Activated T-cell treated with anti-CD3 and anti-CD28 coated beads, Interleukin-2, amount 50 U/mL, for 72 hours (primary cell): ENCODE data around the gene NOP10. TPM values are rescaled to one million over a fixed set of nuclear protein-coding genes. Genes with fewer than 3 reads are reported as not detected.

Experiments used
- ATAC-seq, 2 donors: fragments of 150-1000 bp; cut with Tn5 transposase; replicated peaks in 1 of 2; 2 replicates each; pipeline ENCODE4 v1.10.0; 2021; ENCODE audit warnings: moderate library complexity in 2 of 2, mild to moderate bottlenecking in 1 of 2
- DNase-seq, 2 donors: peaks; one replicate each; pipeline ENCODE4 v3.0.0; 2021 to 2022; ENCODE audit warnings: mixed read lengths in 1 of 2
- H3K27ac Mint-ChIP-seq: one replicate; pipeline ENCODE4 v1.8.0; 2022; ENCODE audit warnings: mild to moderate bottlenecking, moderate library complexity, mixed read lengths
- H3K27me3 Mint-ChIP-seq: one replicate; pipeline ENCODE4 v1.8.0; 2022; ENCODE audit warnings: low read depth, mixed read lengths
- H3K36me3 Mint-ChIP-seq, 2 donors: one replicate each; pipeline ENCODE4 v1.8.0; 2022; ENCODE audit warnings: mixed read lengths in 2 of 2, mild to moderate bottlenecking in 1 of 2; ENCODE audit not compliant: insufficient read depth in 2 of 2
- H3K4me1 Mint-ChIP-seq: one replicate; pipeline ENCODE4 v1.8.0; 2022; ENCODE audit warnings: low read depth, mixed read lengths
- H3K4me3 Mint-ChIP-seq, 2 donors: one replicate each; pipeline ENCODE4 v1.8.0; 2022; ENCODE audit warnings: mild to moderate bottlenecking in 2 of 2, mixed read lengths in 2 of 2, moderate library complexity in 2 of 2
- H3K9me3 Mint-ChIP-seq, 2 donors: one replicate each; pipeline ENCODE4 v1.8.0; 2022; ENCODE audit warnings: mixed read lengths in 2 of 2
- total RNA-seq, 2 donors: library from RNA; stranded (reverse); gene quantifications; one replicate each; pipeline ENCODE4 v1.2.3, GENCODE V29; 2022

The NOP10 gene
- total RNA-seq, 2 donors from 2014 or later, result 126 to 158 TPM

GRCh38 chr15:34311563-34311962, 31.4 kb downstream of the NOP10 start:
- H3K4me1 Mint-ChIP-seq, result peaks cover 55% of the 10 kb centered on the region
- no peaks in the 10 kb centered on the region for H3K9me3 Mint-ChIP-seq
- no peak for ATAC-seq
- DNase-seq, result no peak
- no peak overlapping the region for H3K4me3 Mint-ChIP-seq
- peaks cover 6 to 13% of the 10 kb centered on the region in 2 donors for H3K36me3 Mint-ChIP-seq
- H3K27me3 Mint-ChIP-seq, result no peaks in the 10 kb centered on the region
- no peak overlapping the region for H3K27ac Mint-ChIP-seq

- peaks cover 35% of the 10 kb centered on the region for H3K4me1 Mint-ChIP-seq
- H3K9me3 Mint-ChIP-seq, result no peaks in the 10 kb centered on the region
- no peaks in the 10 kb centered on the region for H3K27me3 Mint-ChIP-seq
- ATAC-seq (no peak), DNase-seq (no peak)
- no peak overlapping the region for H3K4me3 Mint-ChIP-seq
- peaks cover 2 to 4% of the 10 kb centered on the region in 2 donors for H3K36me3 Mint-ChIP-seq
- H3K27ac Mint-ChIP-seq, result no peak overlapping the region
Measured at GRCh38 chr15:34304613-34305012, 38.3 kb downstream of the NOP10 start.

GRCh38 chr15:34301058-34301457, 41.9 kb downstream of the NOP10 start:
- no peak for DNase-seq

GRCh38 chr15:34297059-34297458, 45.9 kb downstream of the NOP10 start:
- Mint-ChIP-seq H3K4me1 (peaks cover 18% of the 10 kb centered on the region), H3K4me3 (no peak overlapping the region), H3K27ac (no peak overlapping the region), H3K36me3 (peaks cover 0 to 2% of the 10 kb centered on the region in 2 donors), H3K27me3 (no peaks in the 10 kb centered on the region), H3K9me3 (no peaks in the 10 kb centered on the region)
- ATAC-seq (no peak), DNase-seq (no peak)

More at GRCh38 chr15:34301058-34301457, 41.9 kb downstream of the NOP10 start:
- Mint-ChIP-seq H3K4me3 (no peak overlapping the region), H3K4me1 (peaks cover 31% of the 10 kb centered on the region), H3K9me3 (no peaks in the 10 kb centered on the region), H3K27ac (no peak overlapping the region), H3K27me3 (no peaks in the 10 kb centered on the region), H3K36me3 (no peaks in the 10 kb centered on the region)
- ATAC-seq, result no peak

- H3K36me3 Mint-ChIP-seq, result peaks cover 2 to 10% of the 10 kb centered on the region in 2 donors
- peaks cover 0 to 2% of the 10 kb centered on the region in 2 donors for H3K9me3 Mint-ChIP-seq
- peaks cover 12% of the 10 kb centered on the region for H3K4me1 Mint-ChIP-seq
- no peak overlapping the region for H3K4me3 Mint-ChIP-seq
- ATAC-seq (no peak), DNase-seq (no peak)
- H3K27ac Mint-ChIP-seq, result no peak overlapping the region
- no peaks in the 10 kb centered on the region for H3K27me3 Mint-ChIP-seq
Measured at GRCh38 chr15:34292621-34293020, 50.3 kb downstream of the NOP10 start.

Other genes with a start within 250 kb of the NOP10 start
- 10 to 100 TPM; 75.7 to 77.6 TPM for gene EMC7, start 241.3 kb downstream of the NOP10 start, total RNA-seq
- 1 to 10 TPM; 3.7 to 5.1 TPM for gene PGBD4, start 241.1 kb downstream of the NOP10 start, total RNA-seq
- gene KATNBL1, start 133.0 kb downstream of the NOP10 start, total RNA-seq, result 10 to 100 TPM; 39.2 to 41.3 TPM
- 10 to 100 TPM; 74.6 to 85.0 TPM for gene EMC4, start 118.1 kb downstream of the NOP10 start, total RNA-seq
- gene SLC12A6, start 5.4 kb downstream of the NOP10 start, total RNA-seq, result 10 to 100 TPM; 25.0 to 31.3 TPM
- not detected for gene NUTM1, start 179 bp upstream of the NOP10 start, total RNA-seq
- 10 to 100 TPM; 33.8 to 38.3 TPM for gene LPCAT4, start 24.1 kb upstream of the NOP10 start, total RNA-seq
- 100 to 1,000 TPM; 180 TPM for gene GOLGA8A, start 94.7 kb upstream of the NOP10 start, total RNA-seq
- gene GOLGA8B, start 240.5 kb upstream of the NOP10 start, total RNA-seq, result 100 to 1,000 TPM; 228 to 318 TPM